GM19099 (cell line): ENCODE data around the gene PDZD2.

ENCODE experiments used
- POLR2A ChIP-seq: IDR thresholded peaks from 3 replicates; pipeline ENCODE4 v1.6.1; 2011; ENCODE audit warnings: low read depth; ENCODE audit not compliant: insufficient read length; ENCODE audit errors: extremely low read depth

Gene PDZD2

GRCh38 chr5:31657315-31657979 is 18.5 kb downstream of the PDZD2 start:
- no peak for TF ChIP-seq POLR2A

GRCh38 chr5:31661257-31661656 is 22.3 kb downstream of the PDZD2 start:
- no peak for TF ChIP-seq POLR2A

GRCh38 chr5:31663519-31663918 is 24.6 kb downstream of the PDZD2 start:
- no peak for TF ChIP-seq POLR2A

GRCh38 chr5:31664566-31664965 is 25.6 kb downstream of the PDZD2 start:
- TF ChIP-seq POLR2A = no peak

GRCh38 chr5:31671339-31671741 is 32.4 kb downstream of the PDZD2 start:
- no peak for TF ChIP-seq POLR2A

GRCh38 chr5:31674371-31674951 is 35.5 kb downstream of the PDZD2 start:
- TF ChIP-seq POLR2A = no peak

- TF ChIP-seq POLR2A = no peak
These were observed 36.5 kb downstream of the PDZD2 start for GRCh38 chr5:31675472-31675871.

GRCh38 chr5:31678180-31678579 is 39.2 kb downstream of the PDZD2 start:
- TF ChIP-seq POLR2A = no peak

GRCh38 chr5:31680528-31680927 is 41.6 kb downstream of the PDZD2 start:
- TF ChIP-seq POLR2A = no peak

- no peak for TF ChIP-seq POLR2A
These were observed 43.1 kb downstream of the PDZD2 start for GRCh38 chr5:31682025-31682424.

- no peak for TF ChIP-seq POLR2A
These were observed 43.9 kb downstream of the PDZD2 start for GRCh38 chr5:31682851-31683250.

- no peak for TF ChIP-seq POLR2A
These were observed 49.7 kb downstream of the PDZD2 start for GRCh38 chr5:31688515-31689092.

GRCh38 chr5:31692561-31693221 is 53.8 kb downstream of the PDZD2 start:
- TF ChIP-seq POLR2A = no peak

- TF ChIP-seq POLR2A = no peak
These were observed 59.7 kb downstream of the PDZD2 start for GRCh38 chr5:31698673-31699072.

- TF ChIP-seq POLR2A = no peak
These were observed 62.8 kb downstream of the PDZD2 start for GRCh38 chr5:31701642-31702299.

GRCh38 chr5:31702712-31703111 is 63.8 kb downstream of the PDZD2 start:
- no peak for TF ChIP-seq POLR2A

- no peak for TF ChIP-seq POLR2A
These were observed 64.8 kb downstream of the PDZD2 start for GRCh38 chr5:31703757-31704156.
